HG03039 (cell line): ENCODE results near the gene MRTFA.

ENCODE experiments used
- ATAC-seq: cut with Tn5 transposase; IDR thresholded peaks from one replicate; pipeline ENCODE4 v1.9.1; 2021; ENCODE audit warnings: mild to moderate bottlenecking, moderate library complexity; ENCODE audit not compliant: unreplicated experiment

MRTFA gene

GRCh38 chr22:40434106-40434505 is 202.4 kb downstream of the MRTFA start:
- no peak for ATAC-seq

GRCh38 chr22:40433416-40434090 is 203.0 kb downstream of the MRTFA start:
- no peak for ATAC-seq

- ATAC-seq = no peak
Measured at GRCh38 chr22:40432625-40433024, 203.9 kb downstream of the MRTFA start.

GRCh38 chr22:40432157-40432556 is 204.4 kb downstream of the MRTFA start:
- no peak for ATAC-seq

GRCh38 chr22:40430991-40431390 is 205.5 kb downstream of the MRTFA start:
- no peak for ATAC-seq

GRCh38 chr22:40429481-40429880 is 207.0 kb downstream of the MRTFA start:
- no peak for ATAC-seq

GRCh38 chr22:40428796-40429195 is 207.7 kb downstream of the MRTFA start:
- no peak for ATAC-seq

GRCh38 chr22:40426594-40427333 is 209.8 kb downstream of the MRTFA start:
- no peak for ATAC-seq

GRCh38 chr22:40425082-40425481 is 211.4 kb downstream of the MRTFA start:
- no peak for ATAC-seq

GRCh38 chr22:40423882-40424640 is 212.5 kb downstream of the MRTFA start:
- ATAC-seq = no peak

- ATAC-seq = no peak
Measured at GRCh38 chr22:40423310-40423688, 213.2 kb downstream of the MRTFA start.

GRCh38 chr22:40422558-40423309 is 213.8 kb downstream of the MRTFA start:
- no peak for ATAC-seq

GRCh38 chr22:40421941-40422340 is 214.6 kb downstream of the MRTFA start:
- no peak for ATAC-seq

GRCh38 chr22:40421082-40421350 is 215.5 kb downstream of the MRTFA start:
- no peak for ATAC-seq

- ATAC-seq = no peak
Measured at GRCh38 chr22:40420341-40421081, 216.0 kb downstream of the MRTFA start.

- no peak for ATAC-seq
Measured at GRCh38 chr22:40419718-40420117, 216.8 kb downstream of the MRTFA start.

- no peak for ATAC-seq
Measured at GRCh38 chr22:40418366-40419201, 217.9 kb downstream of the MRTFA start.

GRCh38 chr22:40417881-40418280 is 218.6 kb downstream of the MRTFA start:
- ATAC-seq = no peak

GRCh38 chr22:40417041-40417440 is 219.5 kb downstream of the MRTFA start:
- ATAC-seq = no peak

GRCh38 chr22:40416636-40417035 is 219.9 kb downstream of the MRTFA start:
- no peak for ATAC-seq
